H9 (cell line): ENCODE measurements around the gene PDCD1. TPM values are rescaled to one million over a fixed set of nuclear protein-coding genes. Genes with fewer than 3 reads are reported as not detected.

ENCODE experiments used
- DNase-seq: peaks from one replicate; pipeline ENCODE4 v3.0.0-alpha.2; 2017
- H2AFZ ChIP-seq: one replicate; pipeline ENCODE4 v1.6.1; 2013; ENCODE audit warnings: mild to moderate bottlenecking, low read length, control low read depth, moderate library complexity
- H2AK5ac ChIP-seq: 2 replicates; pipeline ENCODE4 v1.6.1; 2013; ENCODE audit warnings: low read length, control low read depth, mixed read lengths; ENCODE audit not compliant: insufficient read length
- H2BK120ac ChIP-seq: one replicate; pipeline ENCODE4 v1.6.1; 2013; ENCODE audit warnings: low read depth, mild to moderate bottlenecking, low read length, control low read depth, inconsistent platforms; ENCODE audit not compliant: poor library complexity, severe bottlenecking
- H2BK12ac ChIP-seq: 2 replicates; pipeline ENCODE4 v1.6.1; 2013; ENCODE audit warnings: low read length, control low read depth, mixed read lengths, low read depth; ENCODE audit not compliant: insufficient read length
- H2BK15ac ChIP-seq: 2 replicates; pipeline ENCODE4 v1.6.1; 2013; ENCODE audit warnings: low read depth, low read length, control low read depth
- H2BK20ac ChIP-seq: one replicate; pipeline ENCODE4 v1.6.1; 2013; ENCODE audit warnings: low read depth, mild to moderate bottlenecking, low read length, control low read depth, inconsistent platforms; ENCODE audit not compliant: poor library complexity, severe bottlenecking
- H2BK5ac ChIP-seq: 2 replicates; pipeline ENCODE4 v1.6.1; 2013; ENCODE audit warnings: low read length, control low read depth, mixed read lengths; ENCODE audit not compliant: insufficient read length
- H3K14ac ChIP-seq: 2 replicates; pipeline ENCODE4 v1.6.1; 2013; ENCODE audit warnings: low read length, control low read depth; ENCODE audit not compliant: insufficient read depth
- H3K18ac ChIP-seq: 2 replicates; pipeline ENCODE4 v1.6.1; 2013; ENCODE audit warnings: low read depth, mild to moderate bottlenecking, mixed read lengths, low read length, control low read depth; ENCODE audit not compliant: insufficient read length
- H3K23ac ChIP-seq: 2 replicates; pipeline ENCODE4 v1.6.1; 2013; ENCODE audit warnings: low read length, control low read depth, mixed read lengths, low read depth; ENCODE audit not compliant: insufficient read length
- H3K23me2 ChIP-seq: 2 replicates; pipeline ENCODE4 v1.6.1; 2013; ENCODE audit warnings: low read depth, mild to moderate bottlenecking, mixed read lengths, low read length, control low read depth; ENCODE audit not compliant: insufficient read length, poor library complexity, severe bottlenecking
- H3K27ac ChIP-seq: 2 replicates; pipeline ENCODE4 v1.5.1; 2013; ENCODE audit warnings: low read length, control low read depth, mixed read lengths, low read depth; ENCODE audit not compliant: insufficient read length
- H3K27me3 ChIP-seq: 2 replicates; pipeline ENCODE4 v1.6.1; 2013; ENCODE audit warnings: low read length, control low read depth, inconsistent platforms; ENCODE audit not compliant: insufficient read depth
- H3K4ac ChIP-seq: 2 replicates; pipeline ENCODE4 v1.6.1; 2013; ENCODE audit warnings: low read depth, mild to moderate bottlenecking, control low read depth, inconsistent platforms, low read length, moderate library complexity
- H3K4me1 ChIP-seq: 2 replicates; pipeline ENCODE4 v1.6.1; 2013; ENCODE audit warnings: low read length, control low read depth, inconsistent platforms; ENCODE audit not compliant: insufficient read depth
- H3K4me2 ChIP-seq: 2 replicates; pipeline ENCODE4 v1.6.1; 2013; ENCODE audit warnings: low read length, control low read depth, mixed read lengths; ENCODE audit not compliant: insufficient read length, insufficient read depth
- H3K56ac ChIP-seq: 2 replicates; pipeline ENCODE4 v1.6.1; 2013; ENCODE audit warnings: low read depth, mild to moderate bottlenecking, mixed read lengths, low read length, control low read depth; ENCODE audit not compliant: insufficient read length
- H3K79me1 ChIP-seq: 2 replicates; pipeline ENCODE4 v1.6.1; 2013; ENCODE audit warnings: low read depth, mild to moderate bottlenecking, moderate library complexity, low read length, control low read depth, inconsistent platforms; ENCODE audit not compliant: insufficient read depth, poor library complexity, severe bottlenecking
- H3K79me2 ChIP-seq: 2 replicates; pipeline ENCODE4 v1.6.1; 2013; ENCODE audit warnings: low read length, control low read depth, inconsistent platforms; ENCODE audit not compliant: insufficient read depth
- H3K9ac ChIP-seq: 2 replicates; pipeline ENCODE4 v1.6.1; 2013; ENCODE audit warnings: low read length, control low read depth, mixed read lengths; ENCODE audit not compliant: insufficient read length; ENCODE audit errors: extremely low read depth
- H3K9me3 ChIP-seq: one replicate; pipeline ENCODE4 v1.6.1; 2013; ENCODE audit warnings: low read depth, low read length, inconsistent platforms; ENCODE audit not compliant: control insufficient read depth
- H3T11ph ChIP-seq: one replicate; pipeline ENCODE4 v1.6.1; 2013; ENCODE audit warnings: mild to moderate bottlenecking, low read length, control low read depth, inconsistent platforms
- H4K20me1 ChIP-seq: one replicate; pipeline ENCODE4 v1.6.1; 2013; ENCODE audit not compliant: control insufficient read depth, insufficient read length, insufficient read depth
- H4K5ac ChIP-seq: 2 replicates; pipeline ENCODE4 v1.6.1; 2013; ENCODE audit warnings: low read depth, mild to moderate bottlenecking, mixed read lengths, low read length, control low read depth; ENCODE audit not compliant: insufficient read length
- H4K8ac ChIP-seq: replicated peaks from 2 replicates; pipeline ENCODE4 v1.6.1; 2013; ENCODE audit warnings: low read length, control low read depth, mixed read lengths, low read depth; ENCODE audit not compliant: insufficient read length
- H4K91ac ChIP-seq: 2 replicates; pipeline ENCODE4 v1.6.1; 2013; ENCODE audit warnings: low read depth, mild to moderate bottlenecking, moderate library complexity, mixed read lengths, low read length, control low read depth; ENCODE audit not compliant: insufficient read length
- H3K27ac Mint-ChIP-seq, 3 experiments: 2 replicates in 2 of 3; 3 replicates in 1 of 3; pipeline ENCODE4 v1.8.0; 2020 to 2021; ENCODE audit warnings: mixed read lengths in 3 of 3, mild to moderate bottlenecking in 1 of 3, moderate library complexity in 1 of 3
- H3K27me3 Mint-ChIP-seq: 2 replicates; pipeline ENCODE4 v1.8.0; 2021; ENCODE audit warnings: low read depth, mild to moderate bottlenecking, moderate library complexity, mixed read lengths
- H3K36me3 Mint-ChIP-seq, 3 experiments: 2 replicates in 2 of 3; 3 replicates in 1 of 3; pipeline ENCODE4 v1.8.0; 2020 to 2021; ENCODE audit warnings: low read depth in 3 of 3, mixed read lengths in 3 of 3; ENCODE audit not compliant: insufficient read depth in 1 of 3
- H3K4me1 Mint-ChIP-seq, 2 experiments: 2 replicates each; pipeline ENCODE4 v1.8.0; 2020; ENCODE audit warnings: mixed read lengths in 2 of 2
- H3K4me3 Mint-ChIP-seq, 2 experiments: 2 replicates in 1 of 2; 3 replicates in 1 of 2; pipeline ENCODE4 v1.8.0; 2020 to 2021; ENCODE audit warnings: mild to moderate bottlenecking in 2 of 2, mixed read lengths in 2 of 2, moderate library complexity in 1 of 2
- H3K9me3 Mint-ChIP-seq, 2 experiments: 2 replicates in 1 of 2; 3 replicates in 1 of 2; pipeline ENCODE4 v1.8.0; 2020; ENCODE audit warnings: mild to moderate bottlenecking in 2 of 2, mixed read lengths in 2 of 2, moderate library complexity in 1 of 2
- CTCF ChIP-seq: fragments of 200-600 bp; sonication (generic); conservative IDR thresholded peaks from 3 replicates; pipeline ENCODE4 v1.8.0; 2021; ENCODE audit warnings: antibody characterized with exemption, mild to moderate bottlenecking
- whole genome bisulfite sequencing: extraction: QIAGEN DNeasy Blood & Tissue Kit; methylation state at CpG from one replicate; pipeline ENCODE4 v1.1.7; 2013; ENCODE audit warnings: missing lambda C conversion rate, low lambda C conversion rate, mixed read lengths; ENCODE audit not compliant: insufficient read length; ENCODE audit errors: extremely low coverage; 5-methylcytosine and 5-hydroxymethylcytosine counted together
- total RNA-seq: library from RNA; stranded (reverse); gene quantifications from 2 replicates; pipeline ENCODE4 v1.2.1, GENCODE V29; 2021

PDCD1 gene
- total RNA-seq, 1 experiment from 2014 or later: 1.6 TPM

DNA sequence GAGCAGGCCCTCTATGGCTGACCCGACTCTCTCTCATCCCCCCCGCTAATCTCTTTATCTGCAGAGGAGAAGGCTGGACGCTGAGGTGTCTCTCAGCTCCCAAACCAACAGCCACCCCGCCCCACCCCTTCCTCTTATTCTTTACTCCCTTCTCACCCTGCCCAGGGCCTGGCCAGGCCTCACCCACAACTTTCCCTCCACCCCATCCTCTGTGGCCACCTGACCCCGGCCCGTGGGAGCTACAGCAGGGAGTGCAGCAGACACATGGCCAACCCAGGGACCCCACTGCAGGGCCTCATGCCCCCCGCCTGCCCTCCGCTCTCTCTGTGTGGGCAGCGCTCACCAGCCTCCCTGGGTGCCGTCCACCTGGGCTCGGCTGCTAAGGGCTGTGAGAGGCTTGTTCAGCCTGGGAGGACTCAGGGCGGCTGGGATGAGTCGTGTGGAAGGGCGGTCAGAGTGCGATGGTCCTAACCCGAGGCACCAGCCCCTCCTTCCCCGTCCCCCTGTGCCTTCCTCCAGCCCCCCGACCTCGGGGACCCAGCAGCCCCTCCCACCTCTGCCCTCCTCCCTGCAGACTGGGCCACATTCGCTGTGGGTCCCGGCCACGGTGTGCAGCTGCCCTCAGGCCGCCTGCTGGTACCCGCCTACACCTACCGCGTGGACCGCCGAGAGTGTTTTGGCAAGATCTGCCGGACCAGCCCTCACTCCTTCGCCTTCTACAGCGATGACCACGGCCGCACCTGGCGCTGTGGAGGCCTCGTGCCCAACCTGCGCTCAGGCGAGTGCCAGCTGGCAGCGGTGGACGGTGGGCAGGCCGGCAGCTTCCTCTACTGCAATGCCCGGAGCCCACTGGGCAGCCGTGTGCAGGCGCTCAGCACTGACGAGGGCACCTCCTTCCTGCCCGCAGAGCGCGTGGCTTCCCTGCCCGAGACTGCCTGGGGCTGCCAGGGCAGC is 42.9 kb downstream of the PDCD1 start:
- Histone ChIP-seq H3K14ac (no peak overlapping the region; the same call in 1 of the 2 replicates), H2BK120ac (no peak overlapping the region), H3T11ph (no peak overlapping the region), H2AFZ (no peak overlapping the region), H3K9ac (no peak overlapping the region), H2BK20ac (no peak overlapping the region), H2AK5ac (no peak overlapping the region), H4K5ac (no peak overlapping the region), H3K18ac (no peak overlapping the region), H4K8ac (no peak overlapping the region), H3K79me2 (no peaks in the 10 kb centered on the region), H3K23ac (no peak overlapping the region), H3K27ac (no peak overlapping the region), H3K27me3 (no peaks in the 10 kb centered on the region), H2BK5ac (no peak overlapping the region), H3K4ac (no peak overlapping the region), H2BK15ac (no peak overlapping the region), H2BK12ac (no peak overlapping the region), H3K4me1 (no peaks in the 10 kb centered on the region), H4K20me1 (no peaks in the 10 kb centered on the region), H3K4me2 (no peak overlapping the region), H4K91ac (no peak overlapping the region), H3K9me3 (no peaks in the 10 kb centered on the region), H3K79me1 (no peaks in the 10 kb centered on the region), H3K23me2 (no peaks in the 10 kb centered on the region), H3K56ac (no peak overlapping the region)
- H3K36me3 Mint-ChIP-seq: no peaks in the 10 kb centered on the region; a peak in 1 of 7 replicates
- H3K4me1 Mint-ChIP-seq: peaks cover 4 to 9% of the 10 kb centered on the region in 2 experiments; a peak in 3 of 4 replicates
- peak overlapping the region in 1 of 3 experiments; percentile 90; a peak in 1 of 7 replicates for H3K27ac Mint-ChIP-seq
- H3K9me3 Mint-ChIP-seq: no peaks in the 10 kb centered on the region; a peak in 2 of 5 replicates
- peak overlapping the region in 1 of 2 experiments; percentile 58; a peak in 3 of 5 replicates for H3K4me3 Mint-ChIP-seq
- no CpG with 5 or more reads among the region's 48 CpGs for WGBS
- H3K27me3 Mint-ChIP-seq: no peaks in the 10 kb centered on the region; the same call in 1 of the 2 replicates
- peak; percentile 38 for DNase-seq
- TF ChIP-seq CTCF: no peak
